HepG2 (cell line): ENCODE results near the gene NBR1. TPM values are rescaled to one million over a fixed set of nuclear protein-coding genes. Genes with fewer than 3 reads are reported as not detected.

Source experiments
- ERF ChIP-seq: IDR thresholded peaks from 2 replicates; pipeline ENCODE4 v1.6.1; 2018; ENCODE audit warnings: missing biosample characterization, missing genetic modification reagents
- HMGXB4 ChIP-seq, 2 experiments: sonication (generic) in 1 of 2; formaldehyde crosslinking in 1 of 2; IDR thresholded peaks; 2 replicates each; pipeline versions ENCODE4 v1.4.0 to v1.6.1; 2018 to 2020; ENCODE audit warnings: missing genetic modification reagents in 2 of 2, borderline replicate concordance in 1 of 2, low read depth in 1 of 2, mild to moderate bottlenecking in 1 of 2, missing biosample characterization in 1 of 2
- HNRNPK ChIP-seq: fragments of 200-400 bp; formaldehyde crosslinking; IDR thresholded peaks from 2 replicates; pipeline ENCODE4 v1.6.1; 2018; ENCODE audit warnings: low read length, low read depth, moderate library complexity, mild to moderate bottlenecking; ENCODE audit not compliant: poor library complexity, severe bottlenecking
- HOXA3 ChIP-seq: sonication (generic); formaldehyde crosslinking; IDR thresholded peaks from 2 replicates; pipeline ENCODE4 v1.5.0; 2020; ENCODE audit warnings: missing genetic modification reagents
- MAZ ChIP-seq, 2 experiments: sonication (generic) in 1 of 2; formaldehyde crosslinking in 1 of 2; IDR thresholded peaks; 2 replicates each; pipeline versions ENCODE4 v1.5.0 to v1.6.1; 2012 to 2020; ENCODE audit warnings: low read depth in 2 of 2, mild to moderate bottlenecking in 2 of 2, borderline replicate concordance in 1 of 2, improper control_type of control experiment in 1 of 2, low read length in 1 of 2, missing genetic modification reagents in 1 of 2, moderate library complexity in 1 of 2
- MTF2 ChIP-seq: sonication (generic); formaldehyde crosslinking; IDR thresholded peaks from 2 replicates; pipeline ENCODE4 v1.5.0; 2020; ENCODE audit warnings: missing genetic modification reagents, borderline replicate concordance
- NFKB2 ChIP-seq: sonication (generic); formaldehyde crosslinking; IDR thresholded peaks from 2 replicates; pipeline ENCODE4 v1.4.0; 2020; ENCODE audit warnings: missing genetic modification reagents, borderline replicate concordance
- SALL1 ChIP-seq: sonication (generic); formaldehyde crosslinking; IDR thresholded peaks from 2 replicates; pipeline ENCODE4 v1.8.0; 2022; ENCODE audit warnings: mild to moderate bottlenecking, missing genetic modification reagents
- SALL2 ChIP-seq: sonication (generic); formaldehyde crosslinking; IDR thresholded peaks from 2 replicates; pipeline ENCODE4 v1.8.1; 2023; ENCODE audit warnings: mild to moderate bottlenecking, missing genetic modification reagents, inconsistent platforms
- SIX4 ChIP-seq: sonication (generic); formaldehyde crosslinking; IDR thresholded peaks from 2 replicates; pipeline ENCODE4 v1.4.0; 2020; ENCODE audit warnings: missing genetic modification reagents
- TCF7 ChIP-seq: sonication (generic); IDR thresholded peaks from 2 replicates; pipeline ENCODE4 v1.6.1; 2016; ENCODE audit warnings: antibody characterized with exemption, low read depth
- YY1 ChIP-seq: IDR thresholded peaks from 2 replicates; pipeline ENCODE4 v1.6.1; 2011; ENCODE audit warnings: low read length, low read depth, moderate library complexity, mild to moderate bottlenecking; ENCODE audit not compliant: insufficient read depth, insufficient replicate concordance
- ZBTB7A ChIP-seq: sonication (generic); formaldehyde crosslinking; IDR thresholded peaks from 2 replicates; pipeline ENCODE4 v1.8.0; 2022; ENCODE audit warnings: mild to moderate bottlenecking, missing genetic modification reagents
- ZFX ChIP-seq: sonication (generic); formaldehyde crosslinking; IDR thresholded peaks from 2 replicates; pipeline ENCODE4 v1.4.0; 2020; ENCODE audit warnings: mild to moderate bottlenecking, low read depth, missing genetic modification reagents, moderate library complexity
- ZFY ChIP-seq: sonication (generic); formaldehyde crosslinking; IDR thresholded peaks from 2 replicates; pipeline ENCODE4 v1.4.0; 2020; ENCODE audit warnings: missing genetic modification reagents
- ZNF547 ChIP-seq: sonication (generic); formaldehyde crosslinking; IDR thresholded peaks from 2 replicates; pipeline ENCODE4 v1.5.1; 2020; ENCODE audit warnings: mild to moderate bottlenecking, missing genetic modification reagents
- polyA plus RNA-seq, 8 experiments: library from polyadenylated mRNA; depleted of rRNA in 3 of 8; stranded (reverse) in 7 of 8; unstranded in 1 of 8; fragments of >200 nt; fragmentation: Illumina TruSeq in 4 of 8; extraction: Trizol in 4 of 8; gene quantifications; 2 replicates each; pipeline versions ENCODE4 v1.2.1 to v1.2.3, GENCODE V29; 2011 to 2016; ENCODE audit warnings: low read depth in 4 of 8, missing spikeins in 1 of 8, mixed read lengths in 1 of 8; ENCODE audit not compliant: insufficient read depth in 1 of 8
- total RNA-seq, 5 experiments: library from RNA; depleted of rRNA; stranded (reverse); fragments of >200 nt; fragmentation: Illumina TruSeq; extraction: Trizol; gene quantifications; 2 replicates each; pipeline ENCODE4 v1.2.3, GENCODE V29; 2016; ENCODE audit warnings: low read depth in 1 of 5
- TF ChIP-seq, protein P1 (sequence below): IDR thresholded peaks from 2 replicates; pipeline ENCODE4 v1.4.0; 2020; ENCODE audit warnings: mild to moderate bottlenecking, missing genetic modification reagents
- TF ChIP-seq, protein P2 (sequence below): sonication (generic); formaldehyde crosslinking; IDR thresholded peaks from 2 replicates; pipeline ENCODE4 v1.9.0; 2021; ENCODE audit warnings: missing genetic modification reagents, mild to moderate bottlenecking, borderline replicate concordance
- TF ChIP-seq, protein P3 (sequence below): sonication (generic); formaldehyde crosslinking; IDR thresholded peaks from 2 replicates; pipeline ENCODE4 v1.5.0; 2020; ENCODE audit warnings: mild to moderate bottlenecking, missing genetic modification reagents

The NBR1 gene
- total and polyA plus RNA-seq, 2 of the 13 experiments (the other 11 are each of a cell fraction or from before 2014, with no cell fraction given), result 51.7 to 121 TPM

GRCh38 chr17:43169561-43170139, 1.4 kb upstream of the NBR1 start (continued):
- TF ChIP-seq, protein P1, sequence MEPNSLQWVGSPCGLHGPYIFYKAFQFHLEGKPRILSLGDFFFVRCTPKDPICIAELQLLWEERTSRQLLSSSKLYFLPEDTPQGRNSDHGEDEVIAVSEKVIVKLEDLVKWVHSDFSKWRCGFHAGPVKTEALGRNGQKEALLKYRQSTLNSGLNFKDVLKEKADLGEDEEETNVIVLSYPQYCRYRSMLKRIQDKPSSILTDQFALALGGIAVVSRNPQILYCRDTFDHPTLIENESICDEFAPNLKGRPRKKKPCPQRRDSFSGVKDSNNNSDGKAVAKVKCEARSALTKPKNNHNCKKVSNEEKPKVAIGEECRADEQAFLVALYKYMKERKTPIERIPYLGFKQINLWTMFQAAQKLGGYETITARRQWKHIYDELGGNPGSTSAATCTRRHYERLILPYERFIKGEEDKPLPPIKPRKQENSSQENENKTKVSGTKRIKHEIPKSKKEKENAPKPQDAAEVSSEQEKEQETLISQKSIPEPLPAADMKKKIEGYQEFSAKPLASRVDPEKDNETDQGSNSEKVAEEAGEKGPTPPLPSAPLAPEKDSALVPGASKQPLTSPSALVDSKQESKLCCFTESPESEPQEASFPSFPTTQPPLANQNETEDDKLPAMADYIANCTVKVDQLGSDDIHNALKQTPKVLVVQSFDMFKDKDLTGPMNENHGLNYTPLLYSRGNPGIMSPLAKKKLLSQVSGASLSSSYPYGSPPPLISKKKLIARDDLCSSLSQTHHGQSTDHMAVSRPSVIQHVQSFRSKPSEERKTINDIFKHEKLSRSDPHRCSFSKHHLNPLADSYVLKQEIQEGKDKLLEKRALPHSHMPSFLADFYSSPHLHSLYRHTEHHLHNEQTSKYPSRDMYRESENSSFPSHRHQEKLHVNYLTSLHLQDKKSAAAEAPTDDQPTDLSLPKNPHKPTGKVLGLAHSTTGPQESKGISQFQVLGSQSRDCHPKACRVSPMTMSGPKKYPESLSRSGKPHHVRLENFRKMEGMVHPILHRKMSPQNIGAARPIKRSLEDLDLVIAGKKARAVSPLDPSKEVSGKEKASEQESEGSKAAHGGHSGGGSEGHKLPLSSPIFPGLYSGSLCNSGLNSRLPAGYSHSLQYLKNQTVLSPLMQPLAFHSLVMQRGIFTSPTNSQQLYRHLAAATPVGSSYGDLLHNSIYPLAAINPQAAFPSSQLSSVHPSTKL (CRISPR knock-in tag), result peak; percentile 78
- TF ChIP-seq ZFY (CRISPR knock-in tag) (peak; percentile 41), MTF2 (0 out of 2 replicates have a peak, but pooled peaks have one; percentile 5), MAZ (IDR thresholded peaks at IDR 0.05; ENCODE audit: borderline replicate concordance, low read depth, low read length) (0 out of 2 replicates have a peak, but pooled peaks have one; percentile 49), MAZ (CRISPR knock-in tag; IDR thresholded peaks at IDR 0.05; ENCODE audit: low read depth) (no peak; the same call in 1 of the 2 replicates), SALL1 (CRISPR knock-in tag) (peak; percentile 88), TCF7 (no peak), ERF (CRISPR knock-in tag) (no peak; the same call in 1 of the 2 replicates), YY1 (peak; percentile 52), ZFX (CRISPR knock-in tag) (0 out of 2 replicates have a peak, but pooled peaks have one; percentile 16), NFKB2 (0 out of 2 replicates have a peak, but pooled peaks have one; percentile 57), HOXA3 (no peak), ZNF547 (CRISPR knock-in tag) (peak; percentile 61; the same call in 1 of the 2 replicates), HMGXB4 (CRISPR knock-in tag; IDR thresholded peaks at IDR 0.05; ENCODE audit: borderline replicate concordance in 1 of 2, low read depth in 1 of 2) (peak in 1 of 2 experiments; percentile 78; a peak in 1 of 4 replicates), HNRNPK (no peak), SALL2 (CRISPR knock-in tag) (no peak), SIX4 (CRISPR knock-in tag) (no peak), ZBTB7A (peak; percentile 85; the same call in 1 of the 2 replicates)
- TF ChIP-seq, protein P2, sequence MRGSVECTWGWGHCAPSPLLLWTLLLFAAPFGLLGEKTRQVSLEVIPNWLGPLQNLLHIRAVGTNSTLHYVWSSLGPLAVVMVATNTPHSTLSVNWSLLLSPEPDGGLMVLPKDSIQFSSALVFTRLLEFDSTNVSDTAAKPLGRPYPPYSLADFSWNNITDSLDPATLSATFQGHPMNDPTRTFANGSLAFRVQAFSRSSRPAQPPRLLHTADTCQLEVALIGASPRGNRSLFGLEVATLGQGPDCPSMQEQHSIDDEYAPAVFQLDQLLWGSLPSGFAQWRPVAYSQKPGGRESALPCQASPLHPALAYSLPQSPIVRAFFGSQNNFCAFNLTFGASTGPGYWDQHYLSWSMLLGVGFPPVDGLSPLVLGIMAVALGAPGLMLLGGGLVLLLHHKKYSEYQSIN (CRISPR knock-in tag), result no peak
- TF ChIP-seq, protein P3, sequence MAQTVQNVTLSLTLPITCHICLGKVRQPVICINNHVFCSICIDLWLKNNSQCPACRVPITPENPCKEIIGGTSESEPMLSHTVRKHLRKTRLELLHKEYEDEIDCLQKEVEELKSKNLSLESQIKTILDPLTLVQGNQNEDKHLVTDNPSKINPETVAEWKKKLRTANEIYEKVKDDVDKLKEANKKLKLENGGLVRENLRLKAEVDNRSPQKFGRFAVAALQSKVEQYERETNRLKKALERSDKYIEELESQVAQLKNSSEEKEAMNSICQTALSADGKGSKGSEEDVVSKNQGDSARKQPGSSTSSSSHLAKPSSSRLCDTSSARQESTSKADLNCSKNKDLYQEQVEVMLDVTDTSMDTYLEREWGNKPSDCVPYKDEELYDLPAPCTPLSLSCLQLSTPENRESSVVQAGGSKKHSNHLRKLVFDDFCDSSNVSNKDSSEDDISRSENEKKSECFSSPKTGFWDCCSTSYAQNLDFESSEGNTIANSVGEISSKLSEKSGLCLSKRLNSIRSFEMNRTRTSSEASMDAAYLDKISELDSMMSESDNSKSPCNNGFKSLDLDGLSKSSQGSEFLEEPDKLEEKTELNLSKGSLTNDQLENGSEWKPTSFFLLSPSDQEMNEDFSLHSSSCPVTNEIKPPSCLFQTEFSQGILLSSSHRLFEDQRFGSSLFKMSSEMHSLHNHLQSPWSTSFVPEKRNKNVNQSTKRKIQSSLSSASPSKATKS, result no peak
